Gastrocnemius medialis (tissue), 4 donors: ENCODE results near the gene ROBO1. TPM values are rescaled to one million over a fixed set of nuclear protein-coding genes. Genes with fewer than 3 reads are reported as not detected.

Experiments used
- ATAC-seq, 2 donors: fragments of 150-250 bp; one replicate each; pipeline ENCODE4 v1.9.1; 2016
- DNase-seq, 2 donors: peaks; one replicate each; pipeline ENCODE4 v3.0.0-alpha.2; 2019
- H3K27ac ChIP-seq, 4 donors: fragments of 200-600 bp; sonication (generic); 1 replicate in 1 of 4; 2 replicates in 3 of 4; pipeline ENCODE4 v1.5.1; 2016 to 2018; ENCODE audit warnings: mild to moderate bottlenecking in 2 of 4, moderate library complexity in 1 of 4
- H3K27me3 ChIP-seq, 3 donors: fragments of 200-600 bp; sonication (generic) in 2 of 3; 1 replicate in 1 of 3; 2 replicates in 2 of 3; pipeline versions ENCODE4 v1.5.1 to v1.6.0; 2016 to 2019; ENCODE audit warnings: mild to moderate bottlenecking in 1 of 3, moderate library complexity in 1 of 3
- H3K36me3 ChIP-seq, 2 donors: fragments of 200-600 bp; sonication (generic) in 1 of 2; one replicate each; pipeline ENCODE4 v1.5.1; 2017 to 2018
- H3K4me1 ChIP-seq, 2 donors: fragments of 200-600 bp; sonication (generic) in 1 of 2; one replicate each; pipeline ENCODE4 v1.5.1; 2016 to 2017; ENCODE audit warnings: mild to moderate bottlenecking in 2 of 2
- H3K4me3 ChIP-seq, 4 donors: fragments of 200-600 bp; sonication (generic) in 3 of 4; 1 replicate in 1 of 4; 2 replicates in 3 of 4; pipeline ENCODE4 v1.5.1; 2016 to 2019; ENCODE audit warnings: mild to moderate bottlenecking in 2 of 4
- H3K9me3 ChIP-seq, 3 donors: fragments of 200-600 bp; sonication (generic) in 2 of 3; 1 replicate in 1 of 3; 2 replicates in 2 of 3; pipeline ENCODE4 v1.5.1; 2016 to 2019
- CTCF ChIP-seq, 5 experiments: fragments of 450-650 bp in 3 of 5; fragments of 200-600 bp in 2 of 5; sonication (generic) in 2 of 5; IDR thresholded peaks in 4 of 5; conservative IDR thresholded peaks in 1 of 5; 1 replicate in 4 of 5; 2 replicates in 1 of 5; pipeline ENCODE4 v1.5.1; 2016 to 2019; ENCODE audit warnings: antibody characterized with exemption in 5 of 5, mild to moderate bottlenecking in 3 of 5, moderate library complexity in 3 of 5
- POLR2A ChIP-seq, 2 donors: fragments of 450-650 bp; IDR thresholded peaks; one replicate each; pipeline ENCODE4 v1.6.1; 2017; ENCODE audit warnings: antibody characterized with exemption in 2 of 2, mild to moderate bottlenecking in 2 of 2, moderate library complexity in 2 of 2
- in situ Hi-C, 4 donors: fragments of 200-750 bp; cut with MboI; loops; one replicate each; pipeline versions ENCODE4 v1.15.0 to v1.8.0; 2017; ENCODE audit warnings: low sequenced_read_pairs in 4 of 4
- intact Hi-C: fragments of 100-400 bp; cut with DNase I; formaldehyde crosslinking; loops from one replicate; pipeline ENCODE4 v1.15.1; 2023; ENCODE audit warnings: low total_unique reads
- total RNA-seq, 4 donors: library from RNA; depleted of rRNA; stranded (reverse); fragments of >200 nt; gene quantifications; one replicate each; pipeline versions ENCODE4 v1.1.0 to v1.2.3, GENCODE V29; 2016

ROBO1 gene
- total RNA-seq, 4 donors from 2014 or later: 4.2 to 16.0 (median 9.5) TPM

GRCh38 chr3:78940128-78940527 is 827.7 kb downstream of the ROBO1 start:
- no peak for DNase-seq
- H3K27me3 ChIP-seq: no peaks in the 10 kb centered on the region
- no peak overlapping the region for H3K27ac ChIP-seq
- no peak overlapping the region for H3K4me3 ChIP-seq
- no peaks in the 10 kb centered on the region for H3K9me3 ChIP-seq
- ATAC-seq: no peak
- H3K4me1 ChIP-seq: no peaks in the 10 kb centered on the region
- intact Hi-C loops (no loop called here), in situ Hi-C loops (no loop called here)
- no peaks in the 10 kb centered on the region for H3K36me3 ChIP-seq
- TF ChIP-seq CTCF (IDR thresholded peaks at IDR 0.05 in 4 of 5, conservative IDR thresholded peaks at IDR 0.05 in 1 of 5): no peak
- TF ChIP-seq POLR2A (IDR thresholded peaks at IDR 0.05): no peak

GRCh38 chr3:78937475-78937874 is 830.3 kb downstream of the ROBO1 start:
- no peak overlapping the region for H3K27ac ChIP-seq
- intact Hi-C loops: no loop called here
- H3K4me1 ChIP-seq: no peaks in the 10 kb centered on the region
- no peaks in the 10 kb centered on the region for H3K27me3 ChIP-seq
- in situ Hi-C loops: no loop called here
- no peaks in the 10 kb centered on the region for H3K9me3 ChIP-seq
- TF ChIP-seq POLR2A (IDR thresholded peaks at IDR 0.05) (no peak), CTCF (IDR thresholded peaks at IDR 0.05 in 4 of 5, conservative IDR thresholded peaks at IDR 0.05 in 1 of 5) (no peak)
- no peak for ATAC-seq
- DNase-seq: no peak
- no peak overlapping the region for H3K4me3 ChIP-seq
- no peaks in the 10 kb centered on the region for H3K36me3 ChIP-seq

- intact Hi-C loops (no loop called here), in situ Hi-C loops (no loop called here)
- no peak overlapping the region for H3K27ac ChIP-seq
- ATAC-seq: no peak
- no peak for DNase-seq
- H3K9me3 ChIP-seq: no peaks in the 10 kb centered on the region
- no peaks in the 10 kb centered on the region for H3K36me3 ChIP-seq
- no peaks in the 10 kb centered on the region for H3K27me3 ChIP-seq
- no peaks in the 10 kb centered on the region for H3K4me1 ChIP-seq
- TF ChIP-seq POLR2A (IDR thresholded peaks at IDR 0.05) (no peak), CTCF (IDR thresholded peaks at IDR 0.05 in 4 of 5, conservative IDR thresholded peaks at IDR 0.05 in 1 of 5) (no peak)
- no peak overlapping the region for H3K4me3 ChIP-seq
Observed at GRCh38 chr3:78927759-78928158, 840.0 kb downstream of the ROBO1 start.

GRCh38 chr3:78926523-78926922 is 841.3 kb downstream of the ROBO1 start:
- Histone ChIP-seq H3K9me3 (no peaks in the 10 kb centered on the region), H3K4me1 (no peaks in the 10 kb centered on the region), H3K4me3 (no peak overlapping the region), H3K27me3 (no peaks in the 10 kb centered on the region), H3K27ac (no peak overlapping the region), H3K36me3 (no peaks in the 10 kb centered on the region)
- intact Hi-C loops (no loop called here), in situ Hi-C loops (no loop called here)
- ATAC-seq (no peak), DNase-seq (no peak)
- TF ChIP-seq POLR2A (IDR thresholded peaks at IDR 0.05) (no peak), CTCF (IDR thresholded peaks at IDR 0.05 in 4 of 5, conservative IDR thresholded peaks at IDR 0.05 in 1 of 5) (no peak)

- intact Hi-C loops: no loop called here
- in situ Hi-C loops: no loop called here
- H3K27ac ChIP-seq: no peak overlapping the region
Observed at GRCh38 chr3:78924711-78925110, 843.1 kb downstream of the ROBO1 start.

More at GRCh38 chr3:78924711-78925110, 843.1 kb downstream of the ROBO1 start:
- no peaks in the 10 kb centered on the region for H3K27me3 ChIP-seq
- DNase-seq (no peak), ATAC-seq (no peak)
- H3K4me1 ChIP-seq: no peaks in the 10 kb centered on the region
- no peak overlapping the region for H3K4me3 ChIP-seq
- no peaks in the 10 kb centered on the region for H3K36me3 ChIP-seq
- no peaks in the 10 kb centered on the region for H3K9me3 ChIP-seq
- TF ChIP-seq POLR2A (IDR thresholded peaks at IDR 0.05) (no peak), CTCF (IDR thresholded peaks at IDR 0.05 in 4 of 5, conservative IDR thresholded peaks at IDR 0.05 in 1 of 5) (no peak)
